Stimulated activated naive CD4-positive, alpha-beta T cell treated with Interleukin-2 at 50 U/mL for 16 hours (primary cell): ENCODE results near the gene COL20A1.
"Not testable (repeated sequence)": the region's sequence is repeated elsewhere in the genome, so short reads cannot be mapped to it uniquely, and the experiment has no call there.

Experiments
- DNase-seq: peaks from one replicate; lab custom pipeline; 2025; lab: John Stamatoyannopoulos, UW

Gene COL20A1

GRCh38 chr20:63292904-63293303, at the start of gene COL20A1:
COL20A1 (plus strand) TSS chr20:63293186; CDS start chr20:63295108, 1,922 bp downstream.
- no peak for DNase-seq

- no peak for DNase-seq
Measured at GRCh38 chr20:63243604-63244247, 49.3 kb upstream of the COL20A1 start.

DNA sequence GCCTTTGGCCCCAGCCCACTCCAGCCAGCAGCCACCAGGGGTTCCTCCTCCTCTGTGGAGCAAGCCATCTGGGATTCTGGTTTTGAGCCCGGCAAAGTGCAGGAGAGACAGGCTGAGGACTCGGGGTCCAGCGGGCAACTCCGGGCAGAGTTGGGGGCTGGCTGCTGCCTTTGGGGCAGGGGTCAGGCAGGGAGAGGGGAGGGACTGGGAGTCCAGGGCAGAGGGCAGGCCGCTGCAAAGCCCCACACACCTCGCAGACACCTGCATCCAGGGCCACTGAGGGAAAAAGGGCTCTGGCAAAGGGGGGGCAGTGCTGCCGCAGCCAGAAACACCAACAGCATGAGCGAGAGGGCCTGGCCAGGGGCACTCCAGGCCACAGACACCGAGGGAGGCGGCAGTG, 48.5 kb upstream of the COL20A1 start:
- DNase-seq, result no peak

DNA sequence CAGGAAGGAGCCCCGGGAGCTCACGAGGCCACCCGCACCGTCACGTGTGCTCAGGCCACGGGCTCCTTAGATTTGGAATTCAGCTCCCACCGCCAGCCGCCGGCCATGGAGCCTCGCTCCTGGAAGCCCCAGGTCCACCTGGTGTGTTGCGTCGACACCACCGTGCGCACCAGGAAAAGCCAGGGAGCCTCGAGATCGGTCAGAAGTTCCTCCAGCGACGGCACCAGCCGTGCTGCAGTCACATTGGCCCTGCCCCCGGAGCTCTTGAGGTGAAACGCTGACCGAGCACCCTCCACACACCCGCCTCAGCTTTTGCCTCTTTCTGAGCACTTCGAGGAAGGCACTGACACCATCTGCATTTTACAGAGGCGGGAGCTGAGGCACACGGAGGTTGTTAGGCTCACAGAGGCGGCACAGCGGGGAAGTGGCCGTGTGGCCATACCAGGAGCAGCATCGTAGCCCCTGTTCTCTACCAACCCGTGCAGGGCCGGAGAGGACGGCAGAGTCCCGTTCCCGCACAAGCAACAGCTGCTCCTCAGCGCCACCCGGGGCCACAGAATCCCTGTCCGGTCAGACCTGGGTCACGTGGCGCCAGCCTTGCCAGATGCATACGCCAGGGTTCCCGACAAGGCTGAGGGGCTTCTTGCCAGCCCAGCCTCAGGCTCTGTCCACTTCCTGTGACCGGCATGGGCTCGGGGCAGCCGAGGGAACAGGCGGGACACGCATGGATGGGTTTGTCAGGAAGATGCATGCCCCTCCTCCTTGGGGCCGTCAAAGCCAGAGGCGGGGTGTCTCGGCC, 46.3 kb upstream of the COL20A1 start:
- DNase-seq, result no peak

GRCh38 chr20:63247671-63248228, 45.2 kb upstream of the COL20A1 start:
- DNase-seq, result no peak

DNA sequence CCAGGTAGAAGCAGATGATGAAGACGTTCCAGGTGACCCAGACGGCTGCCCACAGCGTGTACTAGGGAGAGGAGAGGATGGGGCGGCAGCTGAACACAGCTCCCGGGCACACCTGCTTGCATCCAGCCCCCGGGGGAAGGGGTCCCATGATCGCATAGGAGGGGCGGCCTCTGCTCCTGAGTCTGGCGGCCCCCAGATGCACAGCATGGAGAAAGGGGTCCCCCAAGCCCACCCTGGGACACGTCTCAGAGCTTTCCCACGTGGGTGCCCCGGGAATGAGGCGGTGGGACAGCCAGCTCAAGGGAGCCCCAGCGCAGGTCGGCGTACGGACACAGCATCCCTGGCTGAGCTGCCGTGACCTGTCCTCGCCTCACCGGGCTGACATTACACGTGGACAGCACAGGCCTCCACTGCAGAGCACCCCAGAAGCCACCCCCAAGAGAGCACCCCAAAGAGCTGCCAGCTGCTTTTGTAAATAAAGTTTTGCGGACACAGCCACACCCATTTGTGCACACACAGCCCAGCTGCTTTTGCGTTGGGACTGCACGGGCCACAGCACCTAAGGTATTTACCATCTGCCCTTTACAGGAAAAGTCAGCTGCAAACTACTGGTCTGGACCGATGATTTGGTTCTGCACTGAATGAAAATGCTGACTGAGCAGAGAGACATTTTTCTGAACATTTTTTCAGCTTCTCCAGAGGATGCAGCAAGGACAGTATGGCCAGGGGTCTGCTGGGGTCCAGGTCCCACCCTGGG, 44.0 kb upstream of the COL20A1 start:
- DNase-seq, result no peak

DNA sequence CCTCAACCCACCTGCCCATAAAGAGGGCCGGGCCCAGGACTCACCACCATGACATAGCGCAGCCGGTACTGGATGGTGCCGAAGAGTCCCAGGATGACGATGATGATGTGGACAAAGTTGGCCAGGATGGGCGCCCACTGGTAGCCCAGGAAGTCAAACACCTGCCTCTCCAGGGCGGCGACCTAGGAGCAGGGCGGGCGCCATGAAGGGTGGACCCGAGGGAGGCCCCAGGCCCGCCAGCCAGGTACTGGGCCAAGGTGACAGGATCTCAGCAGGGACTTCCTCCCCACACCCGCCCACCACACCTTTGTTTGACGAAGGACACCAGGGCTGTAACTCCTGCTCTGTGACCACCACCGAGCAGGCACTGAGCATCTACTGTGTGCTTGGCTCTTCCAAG, 43.1 kb upstream of the COL20A1 start:
- no peak for DNase-seq

- DNase-seq, result not testable (repeated sequence)
Measured at GRCh38 chr20:63251350-63251749, 41.6 kb upstream of the COL20A1 start.

- no peak for DNase-seq
Measured at GRCh38 chr20:63252284-63252711, 40.7 kb upstream of the COL20A1 start.

DNA sequence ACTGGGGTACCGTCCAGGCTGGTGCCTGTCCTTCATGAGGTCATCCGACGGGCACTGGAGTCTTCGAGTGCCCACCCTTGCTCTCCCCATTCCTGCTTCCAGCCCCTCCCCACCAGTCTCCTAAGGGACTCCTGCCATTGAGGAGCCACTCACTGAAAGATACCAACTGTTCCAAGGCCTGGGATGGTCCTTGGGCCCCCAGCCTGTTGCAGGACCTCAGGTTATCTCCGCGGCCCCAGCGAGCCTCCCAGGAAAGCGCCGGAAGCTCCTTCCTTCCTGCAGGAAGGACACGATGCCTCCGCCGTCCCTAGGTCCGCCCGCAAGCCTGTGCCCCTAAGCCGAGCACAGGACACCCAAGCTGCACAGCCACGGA, 39.9 kb upstream of the COL20A1 start:
- DNase-seq, result no peak

- no peak for DNase-seq
Measured at GRCh38 chr20:63253438-63254231, 39.4 kb upstream of the COL20A1 start.

DNA sequence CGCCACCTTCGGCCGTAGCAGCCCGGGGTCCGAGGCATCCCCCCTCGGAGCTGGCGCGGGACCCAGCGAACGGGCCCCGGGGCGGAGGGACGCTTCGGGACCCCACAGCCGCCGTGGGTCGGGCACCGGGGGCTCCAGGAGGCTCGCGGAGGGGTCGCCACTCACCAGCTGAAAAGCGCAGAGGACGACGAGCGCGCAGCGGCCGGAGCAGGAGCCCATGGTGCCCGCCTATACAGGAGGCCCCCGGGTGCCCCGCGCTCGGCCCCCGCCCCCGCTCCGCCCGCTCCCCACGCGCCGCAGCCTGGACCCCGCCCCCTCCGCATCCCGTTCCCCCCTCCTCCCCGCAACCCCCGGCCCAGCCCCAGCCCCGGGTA, 38.8 kb upstream of the COL20A1 start, which contains the start of gene NKAIN4:
Gene NKAIN4, minus strand, starts transcription at position 232 of the 374 bp plus-strand sequence. Its CDS starts 13 bp downstream, at position 219.
- no peak for DNase-seq

GRCh38 chr20:63254606-63255384, 38.2 kb upstream of the COL20A1 start:
- no peak for DNase-seq

DNA sequence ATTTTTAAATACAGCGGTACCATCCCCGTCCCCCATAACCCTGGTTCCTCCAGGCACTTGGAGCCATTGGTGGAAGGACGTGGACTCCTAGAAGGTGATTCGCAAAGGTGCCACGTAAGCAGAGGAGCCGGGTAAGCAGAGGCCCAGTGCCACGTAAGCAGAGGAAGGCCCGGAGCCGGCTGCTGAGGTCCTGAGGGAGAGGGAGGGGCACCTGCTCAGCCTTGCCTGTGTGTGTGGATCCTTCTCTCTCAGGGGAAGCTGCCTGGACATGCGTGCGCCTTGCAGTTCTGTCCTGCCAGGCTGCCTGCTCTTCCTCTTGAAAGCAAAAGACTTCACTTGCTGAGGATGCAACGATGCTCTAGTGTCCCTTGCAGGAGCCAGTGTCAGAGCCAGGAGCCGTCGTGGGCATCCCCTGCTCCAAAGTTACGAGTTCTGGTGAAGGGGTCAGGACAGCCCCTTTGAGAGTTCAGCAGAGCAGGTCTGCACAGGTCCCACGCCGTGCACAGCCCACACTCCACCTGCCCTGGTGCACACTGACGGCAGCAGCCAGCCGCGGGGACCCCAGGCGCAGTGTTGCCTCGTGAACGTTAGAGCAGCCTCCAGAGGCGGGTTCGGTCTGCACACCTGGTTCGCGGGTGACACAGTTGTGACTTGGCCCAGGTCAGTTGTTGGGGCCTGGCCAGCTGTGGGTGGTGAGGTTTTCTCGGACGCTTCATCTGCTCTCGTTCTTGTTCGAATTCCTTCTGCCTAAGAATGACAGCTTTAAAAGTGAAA, 36.9 kb upstream of the COL20A1 start:
- DNase-seq, result no peak

- no peak for DNase-seq
Measured at GRCh38 chr20:63256954-63257353, 36.0 kb upstream of the COL20A1 start.

DNA sequence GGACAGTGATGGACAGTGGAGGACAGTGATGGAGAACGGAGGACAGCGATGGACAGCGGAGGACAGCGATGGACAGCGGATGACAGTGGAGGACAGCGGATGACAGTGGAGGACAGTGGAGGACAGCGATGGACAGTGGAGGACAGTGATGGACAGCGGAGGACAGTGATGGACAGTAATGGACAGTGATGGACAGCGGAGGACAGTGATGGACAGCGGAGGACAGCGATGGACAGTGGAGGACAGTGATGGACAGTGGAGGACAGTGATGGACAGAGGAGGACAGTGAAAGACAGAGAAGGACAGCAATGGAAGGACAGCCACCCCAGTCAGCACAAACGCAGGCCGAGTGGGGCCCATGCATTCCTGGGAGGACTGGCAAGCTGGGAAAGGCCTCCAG, 35.4 kb upstream of the COL20A1 start:
- DNase-seq, result no peak

DNA sequence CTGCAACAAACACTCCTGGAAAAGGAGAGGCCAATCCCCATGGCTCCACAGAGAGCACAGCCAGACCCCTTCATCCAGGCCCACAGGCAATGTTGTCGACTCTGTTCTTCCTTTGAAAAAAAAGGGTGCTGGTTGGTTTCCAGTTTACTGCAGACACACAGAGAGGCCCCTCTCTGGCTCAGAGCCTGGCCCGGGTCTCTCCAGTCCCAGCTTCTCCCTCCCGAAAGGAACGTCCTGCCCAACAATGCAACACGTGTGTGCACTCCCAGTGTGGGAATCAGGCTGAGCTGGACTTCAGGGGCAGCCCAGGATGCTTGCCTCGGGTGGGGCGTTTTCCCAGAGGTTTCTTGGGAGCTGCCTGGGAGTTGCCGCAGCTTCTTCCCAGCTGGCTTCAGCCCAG, 34.2 kb upstream of the COL20A1 start:
- no peak for DNase-seq

GRCh38 chr20:63259734-63260460, 33.1 kb upstream of the COL20A1 start:
- DNase-seq, result no peak

DNA sequence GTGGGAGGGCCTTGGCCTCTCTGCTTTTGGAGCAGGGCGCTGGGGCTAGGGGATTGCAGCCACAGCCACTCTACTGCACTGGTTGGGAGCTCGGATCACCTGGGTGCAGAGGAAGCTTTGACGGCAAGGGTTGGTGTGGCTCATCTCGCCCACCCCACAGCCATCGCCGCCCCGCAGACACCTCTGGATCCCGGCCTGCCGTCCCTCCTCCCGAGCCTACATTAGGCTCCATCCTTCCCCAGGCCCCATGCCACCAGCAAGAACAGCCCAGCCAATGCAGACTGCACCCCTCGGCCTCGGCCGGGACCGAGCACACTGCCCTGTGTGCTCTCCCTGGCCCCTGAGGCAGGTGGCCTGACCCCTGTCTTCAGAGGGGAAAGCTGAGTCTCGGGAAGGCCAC, 32.5 kb upstream of the COL20A1 start:
- no peak for DNase-seq
